ENCODE measurements around the gene GPR37. TPM values are rescaled to one million over a fixed set of nuclear protein-coding genes. Genes with fewer than 3 reads are reported as not detected.

Gene GPR37
- total RNA-seq, 1 donor from 2014 or later = 20.9 TPM

DNA sequence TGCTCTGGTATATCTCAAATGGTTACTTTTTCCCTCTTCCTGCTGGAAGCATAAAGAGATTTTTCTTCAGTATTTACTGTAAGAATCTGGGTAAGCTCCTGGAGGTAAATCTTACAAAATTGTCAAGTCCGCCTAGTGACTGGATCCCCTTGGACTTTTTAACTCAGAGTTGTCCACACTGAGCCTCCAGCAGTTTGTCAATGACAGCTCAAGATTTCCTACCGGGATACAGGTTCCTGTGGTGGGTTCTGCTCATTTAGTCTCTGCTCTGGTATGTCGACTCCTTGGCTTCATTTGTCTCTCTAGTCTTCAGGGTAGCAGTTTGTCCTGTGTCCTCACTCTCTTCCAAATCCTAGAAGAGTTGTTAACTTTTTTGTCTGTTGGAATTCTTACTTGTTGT is 27.0 kb downstream of the GPR37 start:
- Histone ChIP-seq H3K9ac (ENCODE audit: low read depth in 1 of 3, low read length in 3 of 3) (no peak overlapping the region), H3K27ac (ENCODE audit: low read depth, low read length) (no peak overlapping the region), H3K4me1 (ENCODE audit: control insufficient read depth in 3 of 3, insufficient read depth in 3 of 3, low read length in 3 of 3) (no peaks in the 10 kb centered on the region), H3K4me3 (ENCODE audit: low read length in 3 of 3) (no peak overlapping the region), H3K9me3 (ENCODE audit: control insufficient read depth in 3 of 3, low read length in 3 of 3) (no peaks in the 10 kb centered on the region), H3K36me3 (ENCODE audit: control insufficient read depth in 3 of 3, insufficient read depth in 3 of 3, low read length in 3 of 3) (no peaks in the 10 kb centered on the region), H3K27me3 (ENCODE audit: control insufficient read depth in 3 of 3, insufficient read depth in 3 of 3, low read length in 3 of 3) (no peaks in the 10 kb centered on the region)

- Histone ChIP-seq H3K4me3 (ENCODE audit: low read length in 3 of 3) (no peak overlapping the region), H3K36me3 (ENCODE audit: control insufficient read depth in 3 of 3, insufficient read depth in 3 of 3, low read length in 3 of 3) (no peaks in the 10 kb centered on the region), H3K9ac (ENCODE audit: low read depth in 1 of 3, low read length in 3 of 3) (no peak overlapping the region), H3K9me3 (ENCODE audit: control insufficient read depth in 3 of 3, low read length in 3 of 3) (no peaks in the 10 kb centered on the region), H3K27ac (ENCODE audit: low read depth, low read length) (no peak overlapping the region), H3K4me1 (ENCODE audit: control insufficient read depth in 3 of 3, insufficient read depth in 3 of 3, low read length in 3 of 3) (no peaks in the 10 kb centered on the region), H3K27me3 (ENCODE audit: control insufficient read depth in 3 of 3, insufficient read depth in 3 of 3, low read length in 3 of 3) (no peaks in the 10 kb centered on the region)
Measured at GRCh38 chr7:124737760-124738300, 27.8 kb downstream of the GPR37 start.

GRCh38 chr7:124728610-124729009 is 37.0 kb downstream of the GPR37 start:
- Histone ChIP-seq H3K4me1 (ENCODE audit: control insufficient read depth in 3 of 3, insufficient read depth in 3 of 3, low read length in 3 of 3) (no peaks in the 10 kb centered on the region), H3K9me3 (ENCODE audit: control insufficient read depth in 3 of 3, low read length in 3 of 3) (no peaks in the 10 kb centered on the region), H3K27me3 (ENCODE audit: control insufficient read depth in 3 of 3, insufficient read depth in 3 of 3, low read length in 3 of 3) (no peaks in the 10 kb centered on the region), H3K9ac (ENCODE audit: low read depth in 1 of 3, low read length in 3 of 3) (no peak overlapping the region), H3K27ac (ENCODE audit: low read depth, low read length) (no peak overlapping the region), H3K4me3 (ENCODE audit: low read length in 3 of 3) (no peak overlapping the region), H3K36me3 (ENCODE audit: control insufficient read depth in 3 of 3, insufficient read depth in 3 of 3, low read length in 3 of 3) (no peaks in the 10 kb centered on the region)

GRCh38 chr7:124724507-124725192 is 40.9 kb downstream of the GPR37 start:
- Histone ChIP-seq H3K27ac (ENCODE audit: low read depth, low read length) (no peak overlapping the region), H3K4me1 (ENCODE audit: control insufficient read depth in 3 of 3, insufficient read depth in 3 of 3, low read length in 3 of 3) (no peaks in the 10 kb centered on the region), H3K4me3 (ENCODE audit: low read length in 3 of 3) (no peak overlapping the region), H3K36me3 (ENCODE audit: control insufficient read depth in 3 of 3, insufficient read depth in 3 of 3, low read length in 3 of 3) (no peaks in the 10 kb centered on the region), H3K27me3 (ENCODE audit: control insufficient read depth in 3 of 3, insufficient read depth in 3 of 3, low read length in 3 of 3) (no peaks in the 10 kb centered on the region), H3K9me3 (ENCODE audit: control insufficient read depth in 3 of 3, low read length in 3 of 3) (no peaks in the 10 kb centered on the region), H3K9ac (ENCODE audit: low read depth in 1 of 3, low read length in 3 of 3) (no peak overlapping the region)

GRCh38 chr7:124724079-124724478 is 41.5 kb downstream of the GPR37 start:
- H3K4me1 ChIP-seq (ENCODE audit: control insufficient read depth in 3 of 3, insufficient read depth in 3 of 3, low read length in 3 of 3) = no peaks in the 10 kb centered on the region
- no peak overlapping the region for H3K4me3 ChIP-seq (ENCODE audit: low read length in 3 of 3)
- H3K36me3 ChIP-seq (ENCODE audit: control insufficient read depth in 3 of 3, insufficient read depth in 3 of 3, low read length in 3 of 3) = no peaks in the 10 kb centered on the region
- no peaks in the 10 kb centered on the region for H3K9me3 ChIP-seq (ENCODE audit: control insufficient read depth in 3 of 3, low read length in 3 of 3)
- H3K9ac ChIP-seq (ENCODE audit: low read depth in 1 of 3, low read length in 3 of 3) = no peak overlapping the region
- no peak overlapping the region for H3K27ac ChIP-seq (ENCODE audit: low read depth, low read length)
- H3K27me3 ChIP-seq (ENCODE audit: control insufficient read depth in 3 of 3, insufficient read depth in 3 of 3, low read length in 3 of 3) = no peaks in the 10 kb centered on the region

DNA sequence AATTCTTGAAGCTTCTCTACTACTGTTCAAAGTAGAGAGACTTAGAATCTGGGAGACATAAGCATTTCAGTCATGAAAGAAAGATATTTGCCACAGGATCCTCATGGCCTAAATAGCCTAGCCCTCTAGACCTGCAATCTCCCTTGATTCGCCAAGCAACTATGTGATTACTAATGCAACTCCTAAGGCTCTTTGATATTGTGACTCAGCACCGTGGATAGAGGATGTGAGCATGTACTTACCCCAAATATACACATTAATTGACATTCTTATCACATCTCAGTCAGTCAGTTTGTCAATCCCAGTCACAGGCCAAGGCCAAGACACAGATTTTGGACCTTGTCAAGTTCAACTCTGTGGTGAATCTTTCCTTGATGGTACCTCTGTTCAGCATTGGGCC is 42.6 kb downstream of the GPR37 start:
- Histone ChIP-seq H3K4me1 (ENCODE audit: control insufficient read depth in 3 of 3, insufficient read depth in 3 of 3, low read length in 3 of 3) (no peaks in the 10 kb centered on the region), H3K27me3 (ENCODE audit: control insufficient read depth in 3 of 3, insufficient read depth in 3 of 3, low read length in 3 of 3) (no peaks in the 10 kb centered on the region), H3K36me3 (ENCODE audit: control insufficient read depth in 3 of 3, insufficient read depth in 3 of 3, low read length in 3 of 3) (no peaks in the 10 kb centered on the region), H3K4me3 (ENCODE audit: low read length in 3 of 3) (no peak overlapping the region), H3K9ac (ENCODE audit: low read depth in 1 of 3, low read length in 3 of 3) (no peak overlapping the region), H3K27ac (ENCODE audit: low read depth, low read length) (no peak overlapping the region), H3K9me3 (ENCODE audit: control insufficient read depth in 3 of 3, low read length in 3 of 3) (no peaks in the 10 kb centered on the region)

DNA sequence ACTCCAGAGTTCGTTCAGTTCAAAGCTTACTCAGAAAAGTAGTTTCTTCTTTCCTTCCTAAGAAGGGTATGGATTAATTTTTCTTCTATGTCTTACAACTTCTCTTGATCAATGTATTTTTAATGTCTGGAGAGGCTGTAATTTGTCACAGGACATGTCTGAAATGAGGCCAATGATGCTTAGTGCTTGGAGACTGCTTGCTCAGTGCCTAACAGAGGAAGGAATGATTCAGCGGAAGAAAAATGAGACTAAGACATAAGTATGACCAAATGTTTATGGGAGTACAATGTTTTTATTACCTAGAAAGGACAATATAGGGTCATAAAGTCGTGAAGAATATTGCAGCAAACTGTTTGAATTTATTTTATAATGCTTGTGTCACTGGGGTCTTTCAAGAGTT is 43.3 kb downstream of the GPR37 start:
- H3K36me3 ChIP-seq (ENCODE audit: control insufficient read depth in 3 of 3, insufficient read depth in 3 of 3, low read length in 3 of 3) = no peaks in the 10 kb centered on the region
- no peak overlapping the region for H3K9ac ChIP-seq (ENCODE audit: low read depth in 1 of 3, low read length in 3 of 3)
- H3K27me3 ChIP-seq (ENCODE audit: control insufficient read depth in 3 of 3, insufficient read depth in 3 of 3, low read length in 3 of 3) = no peaks in the 10 kb centered on the region
- no peaks in the 10 kb centered on the region for H3K4me1 ChIP-seq (ENCODE audit: control insufficient read depth in 3 of 3, insufficient read depth in 3 of 3, low read length in 3 of 3)
- no peaks in the 10 kb centered on the region for H3K9me3 ChIP-seq (ENCODE audit: control insufficient read depth in 3 of 3, low read length in 3 of 3)
- H3K27ac ChIP-seq (ENCODE audit: low read depth, low read length) = no peak overlapping the region
- H3K4me3 ChIP-seq (ENCODE audit: low read length in 3 of 3) = no peak overlapping the region

DNA sequence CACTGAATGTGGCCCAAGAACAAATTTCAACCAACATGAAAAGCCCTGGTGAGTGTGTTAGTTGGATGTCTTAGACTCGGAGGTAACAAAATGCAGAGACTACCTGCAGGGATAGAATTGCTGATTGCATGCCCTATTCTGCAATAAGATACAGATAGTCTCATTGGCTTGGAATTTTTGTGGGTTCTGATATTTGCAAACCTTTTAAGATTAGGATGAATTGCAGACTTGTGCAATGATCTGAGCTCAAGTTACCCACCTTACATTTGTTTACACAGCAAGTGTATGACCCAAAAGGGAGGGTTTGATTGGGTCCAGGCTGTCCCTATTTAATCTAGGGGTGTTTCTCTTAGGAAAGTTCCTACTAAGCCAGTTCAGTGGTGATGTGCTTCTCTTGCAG is 45.4 kb downstream of the GPR37 start:
- H3K27me3 ChIP-seq (ENCODE audit: control insufficient read depth in 3 of 3, insufficient read depth in 3 of 3, low read length in 3 of 3) = no peaks in the 10 kb centered on the region
- H3K27ac ChIP-seq (ENCODE audit: low read depth, low read length) = no peak overlapping the region
- no peaks in the 10 kb centered on the region for H3K36me3 ChIP-seq (ENCODE audit: control insufficient read depth in 3 of 3, insufficient read depth in 3 of 3, low read length in 3 of 3)
- no peaks in the 10 kb centered on the region for H3K9me3 ChIP-seq (ENCODE audit: control insufficient read depth in 3 of 3, low read length in 3 of 3)
- no peaks in the 10 kb centered on the region for H3K4me1 ChIP-seq (ENCODE audit: control insufficient read depth in 3 of 3, insufficient read depth in 3 of 3, low read length in 3 of 3)
- no peak overlapping the region for H3K4me3 ChIP-seq (ENCODE audit: low read length in 3 of 3)
- no peak overlapping the region for H3K9ac ChIP-seq (ENCODE audit: low read depth in 1 of 3, low read length in 3 of 3)

GRCh38 chr7:124718032-124718766 is 47.4 kb downstream of the GPR37 start:
- Histone ChIP-seq H3K9ac (ENCODE audit: low read depth in 1 of 3, low read length in 3 of 3) (no peak overlapping the region), H3K27me3 (ENCODE audit: control insufficient read depth in 3 of 3, insufficient read depth in 3 of 3, low read length in 3 of 3) (no peaks in the 10 kb centered on the region), H3K4me3 (ENCODE audit: low read length in 3 of 3) (no peak overlapping the region), H3K27ac (ENCODE audit: low read depth, low read length) (no peak overlapping the region), H3K36me3 (ENCODE audit: control insufficient read depth in 3 of 3, insufficient read depth in 3 of 3, low read length in 3 of 3) (no peaks in the 10 kb centered on the region), H3K4me1 (ENCODE audit: control insufficient read depth in 3 of 3, insufficient read depth in 3 of 3, low read length in 3 of 3) (no peaks in the 10 kb centered on the region), H3K9me3 (ENCODE audit: control insufficient read depth in 3 of 3, low read length in 3 of 3) (no peaks in the 10 kb centered on the region)

DNA sequence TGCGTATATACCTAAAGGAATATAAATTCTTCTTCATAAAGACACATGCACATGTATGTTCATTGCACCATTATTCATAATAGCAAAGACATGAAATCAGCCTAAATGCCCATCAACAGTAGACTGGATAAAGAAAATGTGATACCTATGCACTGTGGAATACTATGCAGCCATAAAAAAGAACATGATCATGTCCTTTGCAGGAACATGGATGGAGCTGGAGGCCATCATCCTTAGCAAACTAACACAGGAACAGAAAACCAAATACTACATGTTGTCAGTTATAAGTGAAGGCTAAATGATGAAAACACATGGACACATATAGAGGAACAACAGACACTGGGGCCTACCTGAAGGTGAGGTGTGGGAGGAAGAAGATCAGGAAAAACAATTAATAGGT is 48.7 kb downstream of the GPR37 start:
- Histone ChIP-seq H3K27me3 (ENCODE audit: control insufficient read depth in 3 of 3, insufficient read depth in 3 of 3, low read length in 3 of 3) (no peaks in the 10 kb centered on the region), H3K9ac (ENCODE audit: low read depth in 1 of 3, low read length in 3 of 3) (no peak overlapping the region), H3K4me1 (ENCODE audit: control insufficient read depth in 3 of 3, insufficient read depth in 3 of 3, low read length in 3 of 3) (no peaks in the 10 kb centered on the region), H3K27ac (ENCODE audit: low read depth, low read length) (no peak overlapping the region), H3K36me3 (ENCODE audit: control insufficient read depth in 3 of 3, insufficient read depth in 3 of 3, low read length in 3 of 3) (no peaks in the 10 kb centered on the region), H3K9me3 (ENCODE audit: control insufficient read depth in 3 of 3, low read length in 3 of 3) (no peaks in the 10 kb centered on the region), H3K4me3 (ENCODE audit: low read length in 3 of 3) (no peak overlapping the region)

All from skeletal muscle tissue (tissue), 4 donors.